Esophagus (tissue), 2 donors: ENCODE results near the gene CLDN4. TPM values are rescaled to one million over a fixed set of nuclear protein-coding genes. Genes with fewer than 3 reads are reported as not detected.
A peak's percentile ranks its signal among the peaks of the same experiment; 100 is the strongest.

Experiments used
- H3K27ac ChIP-seq, 2 donors: one replicate each; pipeline ENCODE4 v1.5.1; 2013; ENCODE audit warnings: low read depth in 2 of 2, mild to moderate bottlenecking in 2 of 2, inconsistent platforms in 1 of 2, low read length in 1 of 2, moderate library complexity in 1 of 2
- H3K27me3 ChIP-seq, 2 donors: one replicate each; pipeline ENCODE4 v1.6.1; 2013; ENCODE audit warnings: low read length in 2 of 2, control low read depth in 1 of 2, mild to moderate bottlenecking in 1 of 2; ENCODE audit not compliant: insufficient read depth in 2 of 2, control insufficient read depth in 1 of 2
- H3K36me3 ChIP-seq, 2 donors: one replicate each; pipeline ENCODE4 v1.6.1; 2013; ENCODE audit warnings: low read length in 1 of 2; ENCODE audit not compliant: control insufficient read depth in 2 of 2, insufficient read depth in 2 of 2
- H3K4me1 ChIP-seq, 2 donors: one replicate each; pipeline ENCODE4 v1.6.1; 2013; ENCODE audit warnings: low read length in 1 of 2; ENCODE audit not compliant: control insufficient read depth in 2 of 2, insufficient read depth in 2 of 2
- H3K4me3 ChIP-seq, 2 donors: one replicate each; pipeline ENCODE4 v1.5.1; 2013; ENCODE audit warnings: low read length in 2 of 2, mild to moderate bottlenecking in 2 of 2, low read depth in 1 of 2, moderate library complexity in 1 of 2
- H3K9me3 ChIP-seq, 2 donors: one replicate each; pipeline ENCODE4 v1.6.1; 2013; ENCODE audit warnings: mild to moderate bottlenecking in 2 of 2, low read depth in 1 of 2, low read length in 1 of 2, moderate library complexity in 1 of 2; ENCODE audit not compliant: control insufficient read depth in 2 of 2, insufficient read depth in 1 of 2
- WGBS, 2 donors: extraction: QIAGEN DNeasy Blood & Tissue Kit; methylation state at CpG; one replicate each; pipeline ENCODE4 v1.1.7; 2013; 5-methylcytosine and 5-hydroxymethylcytosine counted together
- polyA plus RNA-seq, 2 donors: library from polyadenylated mRNA; stranded (reverse); fragments of 200-250 nt; gene quantifications; one replicate each; pipeline ENCODE4 v1.2.3, GENCODE V29; 2013
- donor health status: healthy with polysubstance abuse.
- donor health status: Bipolar disorder and iron deficiency.

Gene CLDN4
- polyA plus RNA-seq, 2 donors: 124 to 233 TPM

- H3K27ac ChIP-seq: peak overlapping the region; percentile 84 to 92
- WGBS, 2 donors: 40 to 52% methylated on average over 15 of the region's 15 CpGs
- H3K27me3 ChIP-seq: no peaks in the 10 kb centered on the region
- H3K4me1 ChIP-seq: peaks cover 4 to 8% of the 10 kb centered on the region in 2 donors
- H3K36me3 ChIP-seq: no peaks in the 10 kb centered on the region
- H3K4me3 ChIP-seq: no peak overlapping the region
- H3K9me3 ChIP-seq: no peaks in the 10 kb centered on the region
Observed at GRCh38 chr7:73822319-73823173, 8.2 kb upstream of the CLDN4 start.

DNA sequence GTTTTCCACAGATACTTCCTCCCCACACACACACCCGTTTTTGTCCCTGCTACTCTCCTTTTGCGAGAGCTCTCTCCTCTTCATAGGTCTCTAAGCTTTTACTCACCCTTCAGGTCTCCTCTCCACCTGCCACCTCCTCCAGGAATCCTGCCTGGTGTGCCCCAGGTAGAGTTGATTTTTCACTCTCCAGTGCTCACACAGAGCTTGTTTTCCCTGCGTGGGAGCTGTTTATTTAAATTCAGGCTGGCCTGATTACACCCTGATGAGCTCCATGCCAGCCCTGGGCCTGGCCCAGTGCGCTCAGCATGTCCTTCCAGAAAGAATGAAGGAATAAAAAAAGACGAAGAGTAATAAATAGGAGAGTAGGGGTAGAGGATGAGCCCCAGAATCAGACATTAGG is 7.5 kb upstream of the CLDN4 start:
- 68 to 77% methylated on average over 5 of the region's 5 CpGs for WGBS, 2 donors
- H3K27ac ChIP-seq: peak overlapping the region; percentile 84 to 92

GRCh38 chr7:73823873-73824592 is 6.8 kb upstream of the CLDN4 start:
- Histone ChIP-seq H3K9me3 (no peaks in the 10 kb centered on the region), H3K4me3 (no peak overlapping the region), H3K27ac (no peak overlapping the region), H3K27me3 (no peaks in the 10 kb centered on the region), H3K4me1 (peaks cover 7 to 17% of the 10 kb centered on the region in 2 donors), H3K36me3 (no peaks in the 10 kb centered on the region)
- WGBS, 2 donors: 79 to 88% methylated on average over 11 of the region's 11 CpGs

More for the DNA sequence above, 7.5 kb upstream of the CLDN4 start:
- Histone ChIP-seq H3K9me3 (no peaks in the 10 kb centered on the region), H3K36me3 (no peaks in the 10 kb centered on the region), H3K4me3 (no peak overlapping the region), H3K4me1 (peaks cover 7 to 13% of the 10 kb centered on the region in 2 donors), H3K27me3 (no peaks in the 10 kb centered on the region)

GRCh38 chr7:73824986-73825385 is 5.8 kb upstream of the CLDN4 start:
- no peaks in the 10 kb centered on the region for H3K36me3 ChIP-seq
- no peak overlapping the region for H3K27ac ChIP-seq
- no peaks in the 10 kb centered on the region for H3K27me3 ChIP-seq
- H3K9me3 ChIP-seq: no peaks in the 10 kb centered on the region
- H3K4me1 ChIP-seq: peaks cover 7 to 26% of the 10 kb centered on the region in 2 donors
- 62 to 69% methylated on average over 9 of the region's 9 CpGs for WGBS, 2 donors
- H3K4me3 ChIP-seq: no peak overlapping the region

- H3K36me3 ChIP-seq: peaks cover 0 to 2% of the 10 kb centered on the region in 2 donors
- WGBS, 2 donors: 15 to 23% methylated on average over 10 to 11 of the region's 11 CpGs
- no peaks in the 10 kb centered on the region for H3K27me3 ChIP-seq
- H3K4me1 ChIP-seq: peaks cover 5 to 34% of the 10 kb centered on the region in 2 donors
- peak overlapping the region; percentile 52 to 74 for H3K27ac ChIP-seq
- peaks cover 0 to 9% of the 10 kb centered on the region in 2 donors for H3K9me3 ChIP-seq
- no peak overlapping the region for H3K4me3 ChIP-seq
Observed at GRCh38 chr7:73827567-73828106, 3.2 kb upstream of the CLDN4 start.

GRCh38 chr7:73828107-73828803 is 2.5 kb upstream of the CLDN4 start:
- H3K4me3 ChIP-seq: no peak overlapping the region
- peak overlapping the region; percentile 27 to 52 for H3K27ac ChIP-seq
- peaks cover 0 to 2% of the 10 kb centered on the region in 2 donors for H3K36me3 ChIP-seq
- 54 to 67% methylated on average over 13 to 14 of the region's 14 CpGs for WGBS, 2 donors
- H3K27me3 ChIP-seq: no peaks in the 10 kb centered on the region
- peaks cover 5 to 33% of the 10 kb centered on the region in 2 donors for H3K4me1 ChIP-seq
- H3K9me3 ChIP-seq: peaks cover 0 to 9% of the 10 kb centered on the region in 2 donors

DNA sequence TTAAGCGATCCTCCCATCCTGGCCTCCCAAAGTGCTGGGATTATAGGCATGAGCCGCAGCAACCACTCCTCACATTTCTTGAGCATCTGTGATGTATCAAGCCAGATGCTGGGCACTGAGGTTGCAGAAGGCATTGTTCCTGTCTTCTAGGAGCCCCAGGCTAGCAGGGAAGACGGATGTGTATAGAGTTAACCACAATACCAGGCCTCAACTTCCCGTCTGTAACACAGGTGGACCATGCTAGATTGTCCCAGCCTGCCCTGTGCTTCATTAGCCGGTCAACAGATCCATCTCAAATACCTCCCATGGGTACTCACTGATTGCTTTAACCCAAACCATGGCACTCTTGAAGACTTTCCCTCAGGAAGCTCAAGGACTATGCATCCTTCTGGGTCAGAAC is 1.8 kb upstream of the CLDN4 start:
- H3K36me3 ChIP-seq: peaks cover 0 to 2% of the 10 kb centered on the region in 2 donors
- peaks cover 5 to 36% of the 10 kb centered on the region in 2 donors for H3K4me1 ChIP-seq
- no peak overlapping the region for H3K27ac ChIP-seq
- H3K27me3 ChIP-seq: no peaks in the 10 kb centered on the region
- peaks cover 0 to 9% of the 10 kb centered on the region in 2 donors for H3K9me3 ChIP-seq
- WGBS, 2 donors: 83 to 88% methylated on average over 5 of the region's 5 CpGs
- H3K4me3 ChIP-seq: no peak overlapping the region

DNA sequence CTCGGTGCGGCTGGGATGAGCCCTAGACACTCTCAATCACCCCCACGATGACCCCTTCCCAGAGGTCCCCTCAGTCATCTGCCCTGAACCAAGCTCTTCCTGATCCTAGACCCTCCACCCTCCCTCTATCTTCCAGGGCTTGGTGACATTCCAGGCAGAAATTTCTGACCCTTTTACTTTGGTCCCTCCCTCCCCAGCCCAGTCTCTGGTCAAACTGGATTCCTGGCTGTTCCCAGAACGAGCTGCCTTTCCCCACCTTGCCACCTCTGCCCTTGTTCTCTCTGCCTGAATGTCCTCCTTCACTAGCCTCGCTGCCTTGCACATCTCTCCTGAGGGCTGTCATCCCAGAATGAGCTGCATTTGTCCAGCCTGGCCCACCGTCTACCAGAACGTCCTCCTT is 1.3 kb upstream of the CLDN4 start:
- Histone ChIP-seq H3K4me3 (no peak overlapping the region), H3K27me3 (no peaks in the 10 kb centered on the region), H3K36me3 (peaks cover 0 to 2% of the 10 kb centered on the region in 2 donors), H3K27ac (peak overlapping the region; percentile 16 to 73), H3K4me1 (peaks cover 5 to 36% of the 10 kb centered on the region in 2 donors), H3K9me3 (peaks cover 0 to 9% of the 10 kb centered on the region in 2 donors)
- WGBS, 2 donors: 50 to 59% methylated on average over 6 to 7 of the region's 7 CpGs
